Activated CD4-positive, alpha-beta memory T cell treated with anti-CD3 and anti-CD28 coated beads, Interleukin-2, amount 10 ng/mL, durations not matched to agents 7 days and 5 days (primary cell): Measurements from ENCODE around the gene OR2V2. TPM values are rescaled to one million over a fixed set of nuclear protein-coding genes. Genes with fewer than 3 reads are reported as not detected.
A peak's percentile ranks its signal among the peaks of the same experiment; 100 is the strongest.
"Not testable (repeated sequence)": the region's sequence is repeated elsewhere in the genome, so short reads cannot be mapped to it uniquely, and the experiment has no call there.

Experiments used
- CTCF ChIA-PET: fragments of 350-600 bp; sonication (Branson Sonifier 250); formaldehyde crosslinking; loops from one replicate; lab custom pipeline; 2021; ENCODE audit warnings: antibody characterized with exemption, inconsistent platforms; lab: Charles Lee
- POLR2A ChIA-PET: fragments of 350-600 bp; sonication (Branson Sonifier 250); formaldehyde crosslinking; loops from one replicate; lab custom pipeline; 2021; ENCODE audit warnings: antibody characterized with exemption; lab: Charles Lee
- DNase-seq: peaks from one replicate; pipeline ENCODE4 v3.0.0-alpha.2; 2020
- H3K27ac Mint-ChIP-seq: one replicate; pipeline ENCODE4 v1.8.0; 2021; ENCODE audit warnings: mild to moderate bottlenecking, mixed read lengths
- H3K27me3 Mint-ChIP-seq: one replicate; pipeline ENCODE4 v1.8.0; 2021; ENCODE audit warnings: mixed read lengths
- H3K36me3 Mint-ChIP-seq: one replicate; pipeline ENCODE4 v1.8.0; 2021; ENCODE audit warnings: low read depth, mixed read lengths
- H3K4me1 Mint-ChIP-seq: one replicate; pipeline ENCODE4 v1.8.0; 2021; ENCODE audit warnings: mixed read lengths
- H3K4me3 Mint-ChIP-seq: one replicate; pipeline ENCODE4 v1.8.0; 2021; ENCODE audit warnings: mild to moderate bottlenecking, mixed read lengths
- H3K9me3 Mint-ChIP-seq: one replicate; pipeline ENCODE4 v1.8.0; 2021; ENCODE audit warnings: mixed read lengths
- total RNA-seq, 2 experiments: library from RNA; stranded (reverse); gene quantifications; one replicate each; pipeline ENCODE4 v1.2.3, GENCODE V29; 2021

Gene OR2V2
- total RNA-seq, 2 experiments from 2014 or later, result not detected

GRCh38 chr5:181169459-181170236, 22.3 kb downstream of the OR2V2 start:
- peak; percentile 79 for DNase-seq
- peaks cover 68% of the 10 kb centered on the region for H3K4me1 Mint-ChIP-seq
- H3K4me3 Mint-ChIP-seq, result peak overlapping the region; percentile 56
- peaks cover 72% of the 10 kb centered on the region for H3K27me3 Mint-ChIP-seq
- ChIA-PET POLR2A (interaction anchor here (1.5 kb wide), 1 partner anchor 18 kb away, joined by 3 read pairs; no protein-coding TSS in a partner anchor), CTCF (interaction anchor here (1.2 to 4.5 kb wide), 4 partner anchors 11 to 38 kb away, joined by 3 to 50 read pairs (median 6); no protein-coding TSS in a partner anchor)
- H3K9me3 Mint-ChIP-seq, H3K36me3 Mint-ChIP-seq: not testable (repeated sequence)
- peak overlapping the region; percentile 40 for H3K27ac Mint-ChIP-seq

DNA sequence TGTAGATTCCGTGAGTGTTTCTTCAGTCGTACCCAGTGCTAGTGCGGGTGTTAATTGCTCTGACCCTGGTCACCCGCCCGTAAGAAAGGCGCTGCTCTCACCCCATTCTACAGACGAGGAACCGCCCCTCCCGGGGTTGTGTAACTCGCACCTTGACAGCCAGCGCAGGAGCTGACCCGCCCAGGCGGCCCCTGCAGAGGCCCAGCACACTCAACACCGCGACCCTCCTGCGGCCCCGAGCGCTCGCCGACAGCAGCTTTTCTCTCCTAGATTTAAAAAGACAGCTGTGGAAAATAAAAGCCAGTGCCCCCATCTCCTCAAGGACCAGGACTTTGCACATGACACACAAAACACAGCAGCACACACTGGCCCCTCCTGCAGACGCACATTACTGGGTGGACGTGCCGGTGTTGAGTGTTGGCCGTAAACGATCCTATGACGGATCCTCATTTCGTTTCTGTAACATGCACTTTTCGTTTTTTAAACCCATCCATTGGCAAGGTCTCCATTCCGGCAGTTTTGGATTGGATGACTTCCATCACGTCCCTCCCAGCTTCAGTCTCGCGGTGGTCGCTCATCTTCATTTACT, 22.9 kb downstream of the OR2V2 start:
- ChIA-PET CTCF (interaction anchor here (1.2 to 4.5 kb wide), 3 partner anchors 10 to 37 kb away, joined by 3 to 50 read pairs (median 7); no protein-coding TSS in a partner anchor), POLR2A (interaction anchor here (0.7 to 1.3 kb wide), 2 partner anchors 52 to 91 kb away, joined by 3 to 5 read pairs; partner anchors contain the start of gene TRIM52)
- peaks cover 7% of the 10 kb centered on the region for H3K36me3 Mint-ChIP-seq
- peak overlapping the region; percentile 40 for H3K27ac Mint-ChIP-seq
- peak overlapping the region; percentile 56 for H3K4me3 Mint-ChIP-seq
- H3K27me3 Mint-ChIP-seq, result peaks cover 71% of the 10 kb centered on the region
- DNase-seq, result no peak
- no peaks in the 10 kb centered on the region for H3K9me3 Mint-ChIP-seq
- H3K4me1 Mint-ChIP-seq, result peaks cover 66% of the 10 kb centered on the region

- H3K27ac Mint-ChIP-seq, result peak overlapping the region; percentile 26
- H3K27me3 Mint-ChIP-seq, result peaks cover 66% of the 10 kb centered on the region
- H3K4me1 Mint-ChIP-seq, result peaks cover 63% of the 10 kb centered on the region
- DNase-seq, result no peak
- H3K4me3 Mint-ChIP-seq, result no peak overlapping the region
- no peaks in the 10 kb centered on the region for H3K9me3 Mint-ChIP-seq
- CTCF ChIA-PET, result interaction anchor here (1.2 to 4.5 kb wide), 3 partner anchors 9 to 36 kb away, joined by 3 to 50 read pairs (median 7); no protein-coding TSS in a partner anchor
- peaks cover 7% of the 10 kb centered on the region for H3K36me3 Mint-ChIP-seq
- POLR2A ChIA-PET, result interaction anchor here (0.7 to 1.3 kb wide), 2 partner anchors 53 to 90 kb away, joined by 3 to 5 read pairs; partner anchors contain the start of gene TRIM52
These were observed 23.6 kb downstream of the OR2V2 start for GRCh38 chr5:181170996-181171395.

GRCh38 chr5:181171782-181172181, 24.4 kb downstream of the OR2V2 start:
- peak overlapping the region; percentile 13 for H3K4me3 Mint-ChIP-seq
- peaks cover 59% of the 10 kb centered on the region for H3K4me1 Mint-ChIP-seq
- peaks cover 62% of the 10 kb centered on the region for H3K27me3 Mint-ChIP-seq
- H3K9me3 Mint-ChIP-seq, result no peaks in the 10 kb centered on the region
- ChIA-PET CTCF (interaction anchor here (0.7 to 4.5 kb wide), 4 partner anchors 13 to 35 kb away, joined by 3 to 50 read pairs (median 10); no protein-coding TSS in a partner anchor), POLR2A (interaction anchor here (2.3 to 3.2 kb wide), 3 partner anchors 15 to 90 kb away, joined by 9 to 14 read pairs (median 12); partner anchors contain the start of gene TRIM52)
- no peak overlapping the region for H3K27ac Mint-ChIP-seq
- no peak for DNase-seq
- peaks cover 7% of the 10 kb centered on the region for H3K36me3 Mint-ChIP-seq

GRCh38 chr5:181173027-181173419, 25.6 kb downstream of the OR2V2 start:
- no peaks in the 10 kb centered on the region for H3K9me3 Mint-ChIP-seq
- peak overlapping the region; percentile 80 for H3K27ac Mint-ChIP-seq
- H3K4me1 Mint-ChIP-seq, result peaks cover 49% of the 10 kb centered on the region
- DNase-seq, result no peak
- POLR2A ChIA-PET, result interaction anchor here (0.7 to 3.2 kb wide), 15 partner anchors 9 to 341 kb away, joined by 3 to 14 read pairs (median 5); partner anchors contain the start of genes TRIM41, TRIM52 and TRIM7
- CTCF ChIA-PET, result interaction anchor here (0.6 to 4.5 kb wide), 15 partner anchors 9 to 343 kb away, joined by 3 to 50 read pairs (median 4); no protein-coding TSS in a partner anchor
- H3K4me3 Mint-ChIP-seq, result peak overlapping the region; percentile 78
- peaks cover 7% of the 10 kb centered on the region for H3K36me3 Mint-ChIP-seq
- peaks cover 58% of the 10 kb centered on the region for H3K27me3 Mint-ChIP-seq

DNA sequence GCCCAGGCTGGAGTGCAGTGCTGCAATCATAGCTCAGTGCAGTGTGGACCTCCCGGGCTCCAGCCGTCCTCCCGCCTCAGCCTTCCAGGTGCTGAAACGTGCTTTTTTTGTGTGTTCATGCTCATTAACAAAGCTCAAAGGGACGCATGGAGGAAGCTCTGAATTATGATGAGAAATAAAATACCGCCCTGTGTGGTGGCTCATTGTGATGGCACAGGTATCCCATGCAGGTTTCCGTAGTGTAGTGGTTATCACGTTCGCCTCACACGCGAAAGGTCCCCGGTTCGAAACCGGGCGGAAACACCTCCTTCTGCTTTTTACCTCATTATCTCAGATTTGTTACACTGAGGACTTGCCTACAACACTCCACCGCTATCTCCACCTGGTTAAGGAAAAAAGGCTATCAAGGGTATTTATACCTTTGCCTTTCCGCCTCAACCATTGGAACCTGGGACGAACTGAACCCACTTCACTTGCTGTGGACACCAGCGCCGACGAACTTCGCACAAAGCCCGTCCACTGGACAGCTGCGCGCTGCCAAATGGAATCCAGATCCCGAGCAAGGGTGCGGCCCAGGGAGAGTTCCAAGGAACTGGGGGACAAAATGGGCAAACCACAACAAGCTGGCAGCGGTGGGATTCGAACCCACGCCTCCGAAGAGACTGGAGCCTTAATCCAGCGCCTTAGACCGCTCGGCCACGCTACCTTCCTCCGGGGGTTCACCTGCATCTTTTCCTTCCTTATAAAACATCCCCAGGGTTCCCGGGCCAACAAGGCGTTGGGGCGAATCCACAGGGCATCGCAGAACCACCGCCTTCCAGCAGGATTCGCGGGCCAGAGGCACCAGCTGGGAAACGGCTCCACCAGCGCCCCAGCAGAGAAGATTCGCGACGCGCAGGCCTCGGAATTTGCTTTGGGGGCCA, 26.3 kb downstream of the OR2V2 start:
- CTCF ChIA-PET, result interaction anchor here (0.6 to 4.5 kb wide), 16 partner anchors 9 to 343 kb away, joined by 3 to 50 read pairs (median 4); no protein-coding TSS in a partner anchor
- H3K4me3 Mint-ChIP-seq, result peak overlapping the region; percentile 78
- peaks cover 46% of the 10 kb centered on the region for H3K4me1 Mint-ChIP-seq
- peaks cover 54% of the 10 kb centered on the region for H3K27me3 Mint-ChIP-seq
- H3K9me3 Mint-ChIP-seq, result no peaks in the 10 kb centered on the region
- peaks cover 7% of the 10 kb centered on the region for H3K36me3 Mint-ChIP-seq
- H3K27ac Mint-ChIP-seq, result peak overlapping the region; percentile 80
- DNase-seq, result peak; percentile 72
- POLR2A ChIA-PET, result interaction anchor here (0.7 to 3.2 kb wide), 15 partner anchors 9 to 342 kb away, joined by 3 to 14 read pairs (median 5); partner anchors contain the start of genes TRIM41, TRIM52 and TRIM7

DNA sequence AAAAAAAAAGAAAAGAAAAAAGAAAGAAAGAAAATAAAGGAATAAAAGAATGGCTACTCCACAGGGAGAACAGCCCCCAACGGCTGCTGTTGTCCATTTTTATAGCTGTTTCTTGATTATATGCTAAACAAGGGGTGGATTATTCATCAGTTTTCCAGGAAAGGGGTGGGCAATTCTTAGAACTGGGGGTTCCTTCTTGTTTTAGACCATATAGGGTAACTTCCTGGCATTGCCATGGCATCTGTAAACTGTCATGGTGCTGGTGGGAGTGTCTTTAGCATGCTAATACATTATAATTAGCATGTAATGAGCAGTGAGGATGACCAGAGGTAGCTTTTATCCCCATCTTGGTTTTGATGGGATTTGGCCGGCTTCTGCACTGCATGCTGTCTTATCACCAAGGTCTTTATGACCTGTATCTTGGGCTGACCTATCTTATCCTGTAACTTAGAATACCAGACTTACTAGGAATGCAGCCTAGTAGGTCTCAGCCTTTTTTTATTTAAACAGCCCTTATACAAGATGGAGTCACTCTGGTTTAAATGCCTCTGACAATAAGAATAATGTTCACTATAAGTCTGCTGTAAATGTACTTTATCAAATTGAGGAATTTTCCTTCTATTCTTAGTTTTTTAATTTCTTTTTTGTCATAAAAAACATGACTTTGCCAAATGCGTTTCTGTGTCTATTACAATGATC, 29.0 kb downstream of the OR2V2 start:
- CTCF ChIA-PET, result no interaction called here
- H3K27ac Mint-ChIP-seq, result no peak overlapping the region
- peaks cover 21% of the 10 kb centered on the region for H3K4me1 Mint-ChIP-seq
- POLR2A ChIA-PET, result no interaction called here
- no peaks in the 10 kb centered on the region for H3K9me3 Mint-ChIP-seq
- no peak overlapping the region for H3K4me3 Mint-ChIP-seq
- no peak for DNase-seq
- peaks cover 5% of the 10 kb centered on the region for H3K36me3 Mint-ChIP-seq
- peaks cover 33% of the 10 kb centered on the region for H3K27me3 Mint-ChIP-seq

DNA sequence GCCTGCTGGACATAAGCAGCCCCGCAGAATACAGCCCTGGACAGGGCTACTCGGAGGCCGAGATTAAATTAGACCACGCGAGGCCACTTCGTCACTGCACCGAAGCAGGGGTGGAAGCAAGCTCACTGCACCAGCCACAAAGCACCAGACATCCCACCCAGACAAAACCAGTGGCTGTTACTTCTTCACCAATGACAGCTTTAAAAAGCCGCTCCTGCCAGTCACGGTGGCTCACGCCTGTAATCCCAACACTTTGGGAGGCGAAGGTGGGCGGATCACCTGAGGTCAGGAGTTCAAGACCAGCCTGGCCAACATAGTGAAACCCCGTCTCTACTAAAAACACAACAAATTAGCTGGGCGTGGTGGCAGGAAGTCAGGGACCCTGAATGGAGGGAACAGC, 30.2 kb downstream of the OR2V2 start:
- H3K27ac Mint-ChIP-seq, H3K36me3 Mint-ChIP-seq, H3K9me3 Mint-ChIP-seq, H3K4me3 Mint-ChIP-seq, DNase-seq, CTCF ChIA-PET: not testable (repeated sequence)
- H3K27me3 Mint-ChIP-seq, result peaks cover 34% of the 10 kb centered on the region
- POLR2A ChIA-PET, result interaction anchor here (1.1 kb wide), 1 partner anchor 83 kb away, joined by 3 read pairs; no protein-coding TSS in a partner anchor
- peaks cover 26% of the 10 kb centered on the region for H3K4me1 Mint-ChIP-seq

DNA sequence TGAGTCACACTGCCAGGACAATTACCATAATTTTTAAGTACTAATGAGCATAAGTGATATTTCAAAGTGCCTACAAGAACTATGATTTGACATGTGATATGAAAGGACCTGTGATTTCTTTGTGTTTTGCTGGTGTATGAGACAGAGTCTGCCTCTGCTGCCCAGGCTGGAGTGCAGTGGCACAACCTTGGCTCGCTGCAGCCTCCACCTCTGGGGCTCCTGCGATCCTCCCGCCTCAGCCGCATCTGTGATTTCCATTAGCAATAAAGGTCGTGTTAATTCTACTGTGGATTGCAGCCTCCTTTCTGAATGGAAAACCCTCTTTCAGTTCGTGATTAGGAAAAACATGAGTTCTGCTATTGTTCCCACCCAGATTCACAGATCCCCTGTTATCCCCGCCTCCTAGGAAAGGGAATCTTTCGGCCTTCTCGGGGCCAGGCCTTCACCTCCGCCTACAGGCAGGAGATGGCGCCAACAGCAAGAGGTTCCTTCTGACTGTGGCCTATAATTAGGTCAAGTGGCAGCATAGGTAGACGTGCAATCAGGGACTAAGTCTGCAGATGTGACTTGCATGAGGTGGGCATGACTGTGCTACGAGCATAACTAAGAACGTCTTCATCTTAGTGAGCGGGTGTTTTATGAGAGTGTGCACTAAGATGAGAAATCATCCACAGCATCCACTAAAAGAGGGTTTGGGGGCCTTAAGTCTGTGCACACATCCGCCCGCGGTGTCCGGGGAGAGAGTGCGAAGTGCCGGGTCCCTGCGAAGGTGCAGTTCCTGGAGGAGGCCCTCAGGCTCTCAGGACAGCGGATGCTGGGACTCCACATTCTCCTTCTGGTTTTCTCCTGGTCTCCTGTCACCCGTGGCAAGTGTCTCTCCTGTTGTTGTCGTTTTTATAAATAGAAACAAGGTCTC, 34.5 kb downstream of the OR2V2 start:
- ChIA-PET CTCF (interaction anchor here (1.0 to 2.0 kb wide), 3 partner anchors 9 to 13 kb away, joined by 3 to 7 read pairs (median 6); no protein-coding TSS in a partner anchor), POLR2A (interaction anchor here (1.0 kb wide), 1 partner anchor 9 kb away, joined by 3 read pairs; no protein-coding TSS in a partner anchor)
- Mint-ChIP-seq H3K36me3 (no peaks in the 10 kb centered on the region), H3K4me1 (peaks cover 34% of the 10 kb centered on the region), H3K27me3 (peaks cover 17% of the 10 kb centered on the region), H3K9me3 (no peaks in the 10 kb centered on the region), H3K27ac (peak overlapping the region; percentile 43), H3K4me3 (peak overlapping the region; percentile 41)
- peak; percentile 71 for DNase-seq

- H3K4me1 Mint-ChIP-seq, result peaks cover 36% of the 10 kb centered on the region
- DNase-seq, result no peak
- no peaks in the 10 kb centered on the region for H3K9me3 Mint-ChIP-seq
- POLR2A ChIA-PET, result interaction anchor here (1.0 kb wide), 1 partner anchor 10 kb away, joined by 3 read pairs; no protein-coding TSS in a partner anchor
- H3K27me3 Mint-ChIP-seq, result peaks cover 13% of the 10 kb centered on the region
- peak overlapping the region; percentile 76 for H3K4me3 Mint-ChIP-seq
- peak overlapping the region; percentile 73 for H3K27ac Mint-ChIP-seq
- no peaks in the 10 kb centered on the region for H3K36me3 Mint-ChIP-seq
- CTCF ChIA-PET, result interaction anchor here (1.0 to 2.0 kb wide), 2 partner anchors 9 to 14 kb away, joined by 6 to 7 read pairs; no protein-coding TSS in a partner anchor
These were observed 35.3 kb downstream of the OR2V2 start for GRCh38 chr5:181182651-181183050.
